GM12865 (cell line): ENCODE results near the gene ACAN.

Experiments used
- DNase-seq: peaks from one replicate; pipeline ENCODE4 v3.0.0; 2010; ENCODE audit warnings: low read depth
- H3K4me3 ChIP-seq: 2 replicates; pipeline ENCODE4 v1.5.1; 2011; ENCODE audit warnings: mild to moderate bottlenecking, low read depth, low read length, control low read depth
- TF ChIP-seq, protein P1 (sequence below): IDR thresholded peaks from 2 replicates; pipeline ENCODE4 v1.5.1; 2011; ENCODE audit warnings: low read length, control low read depth, low read depth, inconsistent platforms; ENCODE audit not compliant: insufficient read depth; ENCODE audit errors: missing control alignments

ACAN gene

DNA sequence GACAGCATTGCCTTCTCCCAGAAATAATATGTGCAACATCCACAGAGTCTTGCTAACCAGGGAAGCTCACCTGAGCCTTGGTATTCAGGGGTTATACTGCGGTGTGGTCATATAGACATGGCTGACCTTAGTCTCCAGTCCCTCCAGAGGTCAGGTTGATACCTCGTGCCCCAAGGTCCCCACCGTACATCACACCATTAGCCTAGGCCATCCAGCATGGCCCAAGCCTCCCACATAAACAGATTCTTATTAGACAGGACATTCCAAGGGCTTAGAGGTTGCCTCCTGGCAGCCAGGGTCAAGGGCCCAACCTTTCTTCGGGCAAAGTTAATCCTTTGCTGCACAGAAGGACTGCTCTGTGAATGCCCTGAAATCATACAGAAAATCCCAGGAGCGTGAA, 18.8 kb downstream of the ACAN start:
- TF ChIP-seq, protein P1, sequence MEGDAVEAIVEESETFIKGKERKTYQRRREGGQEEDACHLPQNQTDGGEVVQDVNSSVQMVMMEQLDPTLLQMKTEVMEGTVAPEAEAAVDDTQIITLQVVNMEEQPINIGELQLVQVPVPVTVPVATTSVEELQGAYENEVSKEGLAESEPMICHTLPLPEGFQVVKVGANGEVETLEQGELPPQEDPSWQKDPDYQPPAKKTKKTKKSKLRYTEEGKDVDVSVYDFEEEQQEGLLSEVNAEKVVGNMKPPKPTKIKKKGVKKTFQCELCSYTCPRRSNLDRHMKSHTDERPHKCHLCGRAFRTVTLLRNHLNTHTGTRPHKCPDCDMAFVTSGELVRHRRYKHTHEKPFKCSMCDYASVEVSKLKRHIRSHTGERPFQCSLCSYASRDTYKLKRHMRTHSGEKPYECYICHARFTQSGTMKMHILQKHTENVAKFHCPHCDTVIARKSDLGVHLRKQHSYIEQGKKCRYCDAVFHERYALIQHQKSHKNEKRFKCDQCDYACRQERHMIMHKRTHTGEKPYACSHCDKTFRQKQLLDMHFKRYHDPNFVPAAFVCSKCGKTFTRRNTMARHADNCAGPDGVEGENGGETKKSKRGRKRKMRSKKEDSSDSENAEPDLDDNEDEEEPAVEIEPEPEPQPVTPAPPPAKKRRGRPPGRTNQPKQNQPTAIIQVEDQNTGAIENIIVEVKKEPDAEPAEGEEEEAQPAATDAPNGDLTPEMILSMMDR = no peak
- no peak for DNase-seq

DNA sequence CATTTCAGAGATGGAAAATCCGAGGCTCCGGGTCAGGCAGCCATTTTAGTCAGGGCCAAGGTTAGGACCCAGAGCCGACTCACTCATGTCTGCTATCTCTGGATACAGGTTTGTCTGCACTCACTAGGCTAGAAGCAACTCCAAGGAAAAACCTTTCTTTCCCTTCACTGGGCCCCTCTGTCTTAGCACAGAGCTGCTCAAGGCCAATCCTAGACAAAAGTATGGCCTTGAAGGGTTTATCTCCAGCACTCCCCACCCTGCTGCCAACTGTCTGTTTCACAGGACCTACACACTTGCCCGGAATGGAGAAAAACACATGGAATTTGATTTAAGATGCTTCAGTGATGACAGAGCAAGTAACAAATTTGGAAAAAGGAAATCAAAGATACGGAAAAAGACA, 25.6 kb downstream of the ACAN start:
- TF ChIP-seq, protein P1 = no peak
- H3K4me3 ChIP-seq = no peak overlapping the region
- DNase-seq = no peak

More for the DNA sequence above, 18.8 kb downstream of the ACAN start:
- H3K4me3 ChIP-seq = no peak overlapping the region

DNA sequence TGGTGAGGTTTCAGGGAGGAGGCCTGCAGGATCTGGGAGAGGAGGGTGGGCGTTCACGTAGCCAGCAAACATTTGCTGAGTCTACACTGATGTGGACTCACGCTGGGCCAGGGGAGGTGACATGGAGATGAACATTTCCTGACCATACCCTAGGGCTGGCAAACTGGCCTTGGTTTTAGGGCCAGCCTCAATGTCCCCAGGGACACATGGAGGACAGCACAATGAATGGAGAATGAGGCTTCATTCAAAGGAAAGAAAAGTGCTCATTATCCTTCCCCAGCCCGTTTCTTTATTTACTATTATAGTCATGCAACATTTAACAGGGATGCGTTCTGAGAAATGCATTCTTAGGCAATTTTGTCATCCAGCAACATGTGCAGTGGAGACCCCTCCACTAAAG, 26.8 kb downstream of the ACAN start:
- TF ChIP-seq, protein P1 = no peak
- no peak for DNase-seq
- no peak overlapping the region for H3K4me3 ChIP-seq

DNA sequence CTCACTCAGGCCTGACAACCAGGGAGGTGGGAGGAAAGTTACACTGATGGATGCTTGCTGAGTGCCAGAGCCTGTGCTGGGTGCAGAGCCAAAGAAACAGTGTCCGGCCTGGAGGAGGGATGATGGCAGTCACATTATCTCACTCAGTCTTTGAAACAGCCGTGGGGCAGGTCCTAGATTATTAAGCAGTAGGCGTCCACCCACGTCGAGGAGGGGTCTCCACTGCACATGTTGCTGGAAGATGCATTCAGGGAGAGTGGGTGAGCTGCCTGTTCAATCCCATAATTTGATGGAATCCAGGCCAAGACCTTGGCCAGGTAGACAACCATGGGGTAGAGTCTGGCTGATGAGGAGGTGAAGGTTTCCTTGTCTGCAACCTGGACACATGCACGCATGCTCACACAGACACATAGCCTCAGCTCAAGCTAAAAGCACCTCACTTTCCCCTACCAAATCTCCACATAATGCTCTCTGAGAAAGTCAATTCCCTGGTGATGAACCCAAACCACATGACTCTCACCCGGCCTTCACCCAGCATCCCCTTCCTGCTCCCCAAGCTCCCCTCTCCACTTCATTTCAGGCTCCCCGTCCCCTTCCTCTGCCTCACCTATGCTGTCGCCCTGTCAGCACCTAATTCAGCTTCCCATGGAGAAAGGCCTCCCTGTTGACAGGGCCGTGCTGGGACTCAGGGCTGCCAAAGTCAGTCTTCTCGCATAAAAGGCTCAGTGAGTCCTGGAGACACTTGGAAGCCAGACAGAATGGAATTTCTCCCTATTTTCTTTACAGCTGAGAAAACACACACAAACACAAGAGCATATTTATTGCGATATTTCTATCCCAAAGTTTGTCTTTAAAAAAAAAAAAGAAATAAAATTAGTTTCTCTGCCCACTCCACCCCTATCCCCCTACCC, 29.8 kb downstream of the ACAN start:
- TF ChIP-seq, protein P1 = no peak
- DNase-seq = no peak

DNA sequence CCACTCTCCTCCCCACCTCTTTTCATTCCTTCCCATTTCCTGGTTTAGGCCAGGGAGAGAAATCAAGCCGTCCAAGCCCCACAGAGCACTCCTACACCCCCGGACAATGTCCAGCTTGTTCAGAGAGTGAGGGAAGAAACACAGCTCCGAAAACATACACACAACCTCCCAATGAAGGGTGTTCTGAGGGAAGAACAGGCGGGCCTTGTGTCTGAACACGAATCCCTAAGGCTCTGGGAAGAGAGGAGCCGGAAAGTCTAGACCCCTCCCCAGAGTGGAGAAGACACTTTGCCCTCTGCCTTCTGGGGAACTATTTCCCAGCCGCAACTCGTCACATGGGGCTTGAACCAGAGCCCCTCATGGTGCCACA, 30.5 kb downstream of the ACAN start:
- no peak overlapping the region for H3K4me3 ChIP-seq
- TF ChIP-seq, protein P1 = no peak
- no peak for DNase-seq

More for the DNA sequence above, 29.8 kb downstream of the ACAN start:
- no peak overlapping the region for H3K4me3 ChIP-seq

DNA sequence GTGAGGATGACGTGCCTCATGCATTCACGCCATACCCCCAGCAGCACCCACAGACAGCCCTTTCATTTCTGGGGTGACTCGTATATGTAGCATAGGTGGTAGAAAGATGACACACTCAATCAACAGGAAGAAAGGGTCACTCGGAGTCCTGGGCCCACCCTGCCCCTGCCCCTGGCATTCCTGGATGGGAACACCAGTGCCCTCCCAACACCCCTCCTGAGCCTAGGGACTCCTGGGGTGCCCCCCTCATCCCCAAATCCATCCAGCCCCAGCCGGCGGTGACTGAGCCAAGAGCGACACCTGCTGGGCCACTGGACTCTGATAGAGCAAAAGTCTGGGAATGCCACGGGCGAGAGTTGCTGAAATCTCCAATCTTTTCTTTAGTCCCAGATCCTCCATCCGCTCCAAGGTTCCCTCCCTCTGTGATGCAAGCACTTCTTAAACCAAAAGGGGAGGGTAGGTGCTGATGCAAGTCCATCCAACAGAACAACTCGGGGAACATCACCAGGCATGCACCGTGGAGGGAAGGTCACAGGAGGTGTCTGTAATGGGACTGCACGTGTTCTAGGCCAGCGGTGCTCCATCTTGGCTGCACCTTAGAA, 31.1 kb downstream of the ACAN start:
- DNase-seq = peak; percentile 12
- TF ChIP-seq, protein P1 = peak; percentile 51
- H3K4me3 ChIP-seq = no peak overlapping the region
